WERI-Rb-1 (cell line): ENCODE results near the gene HENMT1.
"Not testable (repeated sequence)": the region's sequence is repeated elsewhere in the genome, so short reads cannot be mapped to it uniquely, and the experiment has no call there.

Experiments used
- DNase-seq: peaks from one replicate; pipeline ENCODE4 v3.0.0-alpha.2; 2020
- H3K27ac ChIP-seq: fragments of 250-450 bp; sonication (Bioruptor Pico); 2 replicates; pipeline ENCODE4 v1.5.1; 2020; ENCODE audit warnings: mild to moderate bottlenecking, moderate library complexity
- H3K27me3 ChIP-seq: fragments of 250-450 bp; sonication (Bioruptor Pico); 2 replicates; pipeline ENCODE4 v1.5.1; 2021; ENCODE audit warnings: mild to moderate bottlenecking, low read depth, moderate library complexity; ENCODE audit not compliant: insufficient read depth, severe bottlenecking
- H3K36me3 ChIP-seq: fragments of 250-450 bp; sonication (Bioruptor Pico); 2 replicates; pipeline ENCODE4 v1.5.1; 2020; ENCODE audit warnings: mild to moderate bottlenecking, moderate library complexity
- H3K4me3 ChIP-seq: 2 replicates; pipeline ENCODE4 v1.5.1; 2011; ENCODE audit warnings: low read depth, mild to moderate bottlenecking, control low read depth, low read length
- H3K9me3 ChIP-seq: fragments of 250-450 bp; sonication (Bioruptor Pico); 2 replicates; pipeline ENCODE4 v1.5.1; 2021; ENCODE audit warnings: mild to moderate bottlenecking, moderate library complexity; ENCODE audit not compliant: severe bottlenecking
- CTCF ChIP-seq: IDR thresholded peaks from 2 replicates; pipeline ENCODE4 v1.5.1; 2011; ENCODE audit warnings: low read depth, mild to moderate bottlenecking, control low read depth, inconsistent platforms, low read length

Gene HENMT1

DNA sequence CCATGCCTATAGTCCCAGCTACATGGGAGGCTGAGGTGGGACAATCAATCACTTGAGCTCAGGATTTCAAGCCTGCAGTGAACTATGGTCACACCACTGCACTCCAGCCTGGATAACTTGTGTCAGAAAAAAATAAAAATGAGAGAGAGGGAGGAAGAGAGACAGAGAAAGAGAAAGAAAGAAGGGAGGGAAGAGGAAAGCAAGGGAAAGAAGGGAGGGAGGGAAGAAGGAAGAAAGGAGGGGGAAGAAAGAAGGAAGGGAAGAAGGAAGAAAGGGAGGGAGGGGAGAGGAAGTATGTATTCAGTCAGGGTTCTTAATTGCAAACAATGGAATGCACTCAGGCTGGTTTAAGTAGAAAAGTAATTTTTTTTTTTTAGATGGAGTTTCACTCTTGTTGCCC, 7.9 kb upstream of the HENMT1 start:
- H3K27ac ChIP-seq = no peak overlapping the region
- no peak overlapping the region for H3K4me3 ChIP-seq
- TF ChIP-seq CTCF = no peak
- no peaks in the 10 kb centered on the region for H3K27me3 ChIP-seq
- DNase-seq = no peak
- no peaks in the 10 kb centered on the region for H3K9me3 ChIP-seq
- no peaks in the 10 kb centered on the region for H3K36me3 ChIP-seq

DNA sequence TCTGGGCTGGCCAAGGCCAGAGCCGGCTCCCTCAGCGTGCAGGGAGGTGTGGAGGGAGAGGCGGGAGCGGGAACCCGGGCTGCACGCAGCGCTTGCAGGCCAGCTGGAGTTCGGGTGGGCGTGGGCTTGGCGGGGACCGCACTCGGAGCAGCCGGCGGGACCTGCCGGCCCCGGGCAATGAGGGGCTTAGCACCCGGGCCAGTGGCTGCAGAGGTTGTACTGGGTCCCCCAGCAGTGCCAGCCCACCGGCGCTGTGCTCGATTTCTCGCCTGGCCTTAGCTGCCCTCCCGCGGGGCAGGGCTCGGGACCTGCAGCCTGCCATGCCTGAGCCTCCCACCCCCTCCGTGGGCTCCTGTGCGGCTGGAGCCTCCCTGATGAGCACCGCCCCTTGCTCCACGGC, 6.5 kb upstream of the HENMT1 start:
- H3K27ac ChIP-seq, H3K9me3 ChIP-seq, DNase-seq, H3K27me3 ChIP-seq, H3K36me3 ChIP-seq, H3K4me3 ChIP-seq: not testable (repeated sequence)

DNA sequence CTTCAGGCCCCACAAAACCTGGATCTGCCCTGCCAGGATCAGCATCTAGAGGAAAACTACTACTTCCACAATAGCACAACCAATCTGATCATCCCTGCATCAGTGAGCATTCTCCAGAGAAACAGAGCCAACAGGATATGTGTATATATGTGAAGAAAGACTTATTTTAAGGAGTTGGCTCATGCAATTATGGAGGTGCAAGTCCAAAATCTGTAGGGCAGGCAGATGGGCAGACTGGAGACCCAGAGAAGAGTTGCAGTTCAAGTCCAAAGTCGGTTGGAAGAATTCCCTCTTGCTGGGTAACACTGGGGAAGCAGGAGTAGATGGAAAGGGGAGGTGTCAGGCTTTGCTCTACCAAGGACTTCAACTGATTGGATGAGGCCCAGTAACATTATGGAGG, 4.9 kb upstream of the HENMT1 start:
- TF ChIP-seq CTCF = no peak
- Histone ChIP-seq H3K27ac (no peak overlapping the region), H3K36me3 (no peaks in the 10 kb centered on the region), H3K9me3 (no peaks in the 10 kb centered on the region), H3K4me3 (no peak overlapping the region), H3K27me3 (no peaks in the 10 kb centered on the region)
- no peak for DNase-seq

GRCh38 chr1:108665067-108665466, 4.2 kb upstream of the HENMT1 start:
- Histone ChIP-seq H3K27ac (no peak overlapping the region), H3K27me3 (no peaks in the 10 kb centered on the region), H3K9me3 (no peaks in the 10 kb centered on the region), H3K4me3 (no peak overlapping the region), H3K36me3 (no peaks in the 10 kb centered on the region)
- no peak for DNase-seq
- TF ChIP-seq CTCF = no peak

DNA sequence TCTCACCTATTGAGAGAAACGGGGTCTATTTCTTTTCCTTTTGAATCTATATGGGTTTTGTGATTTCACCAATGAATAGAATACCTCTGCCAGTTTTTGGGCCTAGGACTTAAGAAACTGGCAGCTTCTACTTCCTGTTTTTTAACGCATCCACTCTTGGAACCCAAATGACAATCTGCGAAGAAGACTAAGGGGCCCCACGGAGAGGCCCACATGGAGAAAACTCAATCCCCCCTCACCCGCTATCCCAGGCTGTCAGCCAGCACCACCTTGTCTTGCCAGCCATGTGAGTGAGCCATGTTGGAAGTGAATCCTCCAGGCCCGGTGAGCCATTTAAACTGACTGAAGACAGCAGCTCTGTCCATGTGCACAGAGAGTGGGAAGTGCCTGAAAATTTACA, 3.6 kb upstream of the HENMT1 start:
- no peak overlapping the region for H3K27ac ChIP-seq
- H3K27me3 ChIP-seq = no peaks in the 10 kb centered on the region
- H3K36me3 ChIP-seq = no peaks in the 10 kb centered on the region
- DNase-seq = no peak
- no peak for TF ChIP-seq CTCF
- no peak overlapping the region for H3K4me3 ChIP-seq
- H3K9me3 ChIP-seq = no peaks in the 10 kb centered on the region

DNA sequence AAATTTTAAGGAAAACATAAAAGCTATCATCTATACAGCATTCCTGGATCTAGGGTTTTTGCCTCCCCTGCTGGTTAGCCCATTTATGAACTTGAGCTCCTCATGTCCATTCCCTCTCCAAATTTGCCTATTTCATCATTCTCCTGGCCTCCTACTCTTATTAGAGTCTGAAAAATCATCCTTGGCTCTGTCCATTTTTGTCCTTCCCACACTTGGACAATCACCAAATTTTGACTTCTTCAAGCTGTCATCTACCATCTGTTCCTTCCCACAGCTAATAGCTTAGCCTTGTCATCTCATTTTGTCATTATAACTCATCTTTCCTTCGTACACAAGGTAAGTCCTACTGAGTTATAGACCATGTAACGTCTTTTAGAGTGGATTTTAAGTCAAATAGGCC, 2.2 kb upstream of the HENMT1 start:
- no peak for DNase-seq
- H3K36me3 ChIP-seq = no peaks in the 10 kb centered on the region
- H3K27ac ChIP-seq = no peak overlapping the region
- H3K9me3 ChIP-seq = no peaks in the 10 kb centered on the region
- TF ChIP-seq CTCF = no peak
- H3K4me3 ChIP-seq = no peak overlapping the region
- H3K27me3 ChIP-seq = no peaks in the 10 kb centered on the region
